Gastrocnemius medialis (tissue), 4 donors: ENCODE data around the gene SMG6. TPM values are rescaled to one million over a fixed set of nuclear protein-coding genes. Genes with fewer than 3 reads are reported as not detected.

Experiments
- ATAC-seq, 2 donors: fragments of 150-250 bp; one replicate each; pipeline ENCODE4 v1.9.1; 2016
- DNase-seq, 2 donors: peaks; one replicate each; pipeline ENCODE4 v3.0.0-alpha.2; 2019
- H3K27ac ChIP-seq, 4 donors: fragments of 200-600 bp; sonication (generic); 1 replicate in 1 of 4; 2 replicates in 3 of 4; pipeline ENCODE4 v1.5.1; 2016 to 2018; ENCODE audit warnings: mild to moderate bottlenecking in 2 of 4, moderate library complexity in 1 of 4
- H3K27me3 ChIP-seq, 3 donors: fragments of 200-600 bp; sonication (generic) in 2 of 3; 1 replicate in 1 of 3; 2 replicates in 2 of 3; pipeline versions ENCODE4 v1.5.1 to v1.6.0; 2016 to 2019; ENCODE audit warnings: mild to moderate bottlenecking in 1 of 3, moderate library complexity in 1 of 3
- H3K36me3 ChIP-seq, 2 donors: fragments of 200-600 bp; sonication (generic) in 1 of 2; one replicate each; pipeline ENCODE4 v1.5.1; 2017 to 2018
- H3K4me1 ChIP-seq, 2 donors: fragments of 200-600 bp; sonication (generic) in 1 of 2; one replicate each; pipeline ENCODE4 v1.5.1; 2016 to 2017; ENCODE audit warnings: mild to moderate bottlenecking in 2 of 2
- H3K4me3 ChIP-seq, 4 donors: fragments of 200-600 bp; sonication (generic) in 3 of 4; 1 replicate in 1 of 4; 2 replicates in 3 of 4; pipeline ENCODE4 v1.5.1; 2016 to 2019; ENCODE audit warnings: mild to moderate bottlenecking in 2 of 4
- H3K9me3 ChIP-seq, 3 donors: fragments of 200-600 bp; sonication (generic) in 2 of 3; 1 replicate in 1 of 3; 2 replicates in 2 of 3; pipeline ENCODE4 v1.5.1; 2016 to 2019
- POLR2A ChIP-seq, 2 donors: fragments of 450-650 bp; IDR thresholded peaks; one replicate each; pipeline ENCODE4 v1.6.1; 2017; ENCODE audit warnings: antibody characterized with exemption in 2 of 2, mild to moderate bottlenecking in 2 of 2, moderate library complexity in 2 of 2
- in situ Hi-C, 4 donors: fragments of 200-750 bp; cut with MboI; loops; one replicate each; pipeline versions ENCODE4 v1.15.0 to v1.8.0; 2017; ENCODE audit warnings: low sequenced_read_pairs in 4 of 4
- intact Hi-C: fragments of 100-400 bp; cut with DNase I; formaldehyde crosslinking; loops from one replicate; pipeline ENCODE4 v1.15.1; 2023; ENCODE audit warnings: low total_unique reads
- total RNA-seq, 4 donors: library from RNA; depleted of rRNA; stranded (reverse); fragments of >200 nt; gene quantifications; one replicate each; pipeline versions ENCODE4 v1.1.0 to v1.2.3, GENCODE V29; 2016
- TF ChIP-seq, protein P1 (sequence below), 5 experiments: fragments of 450-650 bp in 3 of 5; fragments of 200-600 bp in 2 of 5; sonication (generic) in 2 of 5; IDR thresholded peaks in 4 of 5; conservative IDR thresholded peaks in 1 of 5; 1 replicate in 4 of 5; 2 replicates in 1 of 5; pipeline ENCODE4 v1.5.1; 2016 to 2019; ENCODE audit warnings: antibody characterized with exemption in 5 of 5, mild to moderate bottlenecking in 3 of 5, moderate library complexity in 3 of 5

SMG6 gene
- total RNA-seq, 4 donors from 2014 or later, result 20.5 to 27.8 (median 23.0) TPM

DNA sequence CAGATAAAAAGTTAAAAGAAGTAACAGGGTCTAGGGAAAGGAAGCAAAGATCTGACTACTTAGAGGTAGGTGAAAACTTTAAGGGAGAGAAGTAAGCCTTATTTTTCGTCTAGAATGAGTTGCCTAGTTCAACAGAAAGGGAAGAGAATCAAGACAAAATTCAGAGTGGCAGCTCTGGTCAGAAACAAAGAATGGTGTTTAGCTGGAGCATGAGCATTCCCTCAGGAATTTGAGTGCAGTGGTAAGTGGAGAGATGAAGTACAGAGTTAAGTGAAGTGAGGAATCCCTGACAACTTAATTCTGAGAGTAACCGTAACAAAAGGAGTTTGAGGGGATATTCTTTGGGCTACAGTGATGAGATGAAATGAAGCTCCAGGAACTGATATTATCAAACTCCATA lies 11.5 kb downstream of the SMG6 start:
- peaks cover 0 to 83% of the 10 kb centered on the region in 2 donors for H3K36me3 ChIP-seq
- no peak overlapping the region for H3K4me3 ChIP-seq
- in situ Hi-C loops, result loop anchor here in 1 of 4 donors (25.0 kb wide), 1 partner anchor 405 kb away; no protein-coding TSS in a partner anchor
- no peaks in the 10 kb centered on the region for H3K4me1 ChIP-seq
- H3K27me3 ChIP-seq, result no peaks in the 10 kb centered on the region
- intact Hi-C loops, result no loop called here
- H3K9me3 ChIP-seq, result no peaks in the 10 kb centered on the region
- H3K27ac ChIP-seq, result no peak overlapping the region
- TF ChIP-seq POLR2A (IDR thresholded peaks at IDR 0.05), result no peak
- TF ChIP-seq, protein P1, sequence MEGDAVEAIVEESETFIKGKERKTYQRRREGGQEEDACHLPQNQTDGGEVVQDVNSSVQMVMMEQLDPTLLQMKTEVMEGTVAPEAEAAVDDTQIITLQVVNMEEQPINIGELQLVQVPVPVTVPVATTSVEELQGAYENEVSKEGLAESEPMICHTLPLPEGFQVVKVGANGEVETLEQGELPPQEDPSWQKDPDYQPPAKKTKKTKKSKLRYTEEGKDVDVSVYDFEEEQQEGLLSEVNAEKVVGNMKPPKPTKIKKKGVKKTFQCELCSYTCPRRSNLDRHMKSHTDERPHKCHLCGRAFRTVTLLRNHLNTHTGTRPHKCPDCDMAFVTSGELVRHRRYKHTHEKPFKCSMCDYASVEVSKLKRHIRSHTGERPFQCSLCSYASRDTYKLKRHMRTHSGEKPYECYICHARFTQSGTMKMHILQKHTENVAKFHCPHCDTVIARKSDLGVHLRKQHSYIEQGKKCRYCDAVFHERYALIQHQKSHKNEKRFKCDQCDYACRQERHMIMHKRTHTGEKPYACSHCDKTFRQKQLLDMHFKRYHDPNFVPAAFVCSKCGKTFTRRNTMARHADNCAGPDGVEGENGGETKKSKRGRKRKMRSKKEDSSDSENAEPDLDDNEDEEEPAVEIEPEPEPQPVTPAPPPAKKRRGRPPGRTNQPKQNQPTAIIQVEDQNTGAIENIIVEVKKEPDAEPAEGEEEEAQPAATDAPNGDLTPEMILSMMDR (IDR thresholded peaks at IDR 0.05 in 4 of 5, conservative IDR thresholded peaks at IDR 0.05 in 1 of 5), result no peak
- ATAC-seq (no peak), DNase-seq (no peak)

DNA sequence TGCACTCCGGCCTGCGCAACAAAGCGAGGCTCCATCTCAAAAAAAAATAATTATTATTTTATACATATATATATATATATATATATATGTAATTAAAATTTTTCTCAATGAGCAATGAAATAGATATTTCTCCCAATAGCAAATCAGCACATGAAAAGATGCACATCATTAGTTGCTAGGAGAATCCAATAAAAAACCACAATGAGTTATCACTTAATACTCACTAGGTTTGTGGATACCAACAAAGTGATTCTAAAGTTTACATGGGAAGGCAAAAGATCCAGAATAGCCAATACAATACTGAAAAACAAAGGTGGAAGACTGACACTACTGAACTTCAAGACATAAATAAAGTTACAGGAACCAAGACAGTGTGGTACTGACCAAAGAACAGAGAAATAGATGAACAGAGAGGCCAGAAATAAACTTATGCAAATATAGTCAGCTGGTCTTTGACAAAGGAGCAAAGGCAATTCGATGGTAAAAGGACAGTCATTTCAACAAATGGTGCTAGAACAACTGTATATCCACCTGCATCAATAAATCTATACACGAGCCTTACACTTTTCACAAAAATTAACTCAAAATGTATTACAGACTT lies 13.6 kb downstream of the SMG6 start:
- Histone ChIP-seq H3K9me3 (no peaks in the 10 kb centered on the region), H3K36me3 (peaks cover 2 to 66% of the 10 kb centered on the region in 2 donors), H3K27me3 (no peaks in the 10 kb centered on the region), H3K4me3 (no peak overlapping the region), H3K4me1 (no peaks in the 10 kb centered on the region), H3K27ac (no peak overlapping the region)
- ATAC-seq, result no peak
- DNase-seq, result no peak
- TF ChIP-seq, protein P1 (IDR thresholded peaks at IDR 0.05 in 4 of 5, conservative IDR thresholded peaks at IDR 0.05 in 1 of 5), result no peak
- TF ChIP-seq POLR2A (IDR thresholded peaks at IDR 0.05), result no peak
- intact Hi-C loops (loop anchor here (10.0 kb wide), 1 partner anchor 385 kb away; no protein-coding TSS in a partner anchor), in situ Hi-C loops (loop anchor here in 1 of 4 donors (25.0 kb wide), 1 partner anchor 403 kb away; no protein-coding TSS in a partner anchor)

DNA sequence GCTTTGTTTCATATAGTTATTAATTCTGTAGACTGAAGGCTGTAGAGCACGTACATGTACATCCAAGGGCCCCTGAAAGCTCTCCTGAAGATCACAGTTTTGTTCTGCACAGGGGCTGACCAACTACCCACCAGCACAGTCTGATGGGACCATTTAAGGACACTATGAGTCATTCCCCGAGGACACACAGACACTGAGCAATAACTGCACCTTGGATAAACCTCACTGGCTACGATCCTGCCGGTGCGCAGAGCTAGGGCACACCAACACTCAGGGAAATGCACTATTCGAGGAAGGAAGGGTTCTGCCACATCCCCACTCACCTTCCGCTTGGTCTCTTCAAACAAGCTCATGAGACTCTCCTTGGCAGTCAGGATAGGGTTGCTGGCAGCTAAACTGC lies 20.3 kb downstream of the SMG6 start:
- DNase-seq (no peak), ATAC-seq (peak in 1 of 2 donors; percentile 35)
- H3K9me3 ChIP-seq, result no peaks in the 10 kb centered on the region
- intact Hi-C loops, result loop anchor here (10.0 kb wide), 1 partner anchor 379 kb away; no protein-coding TSS in a partner anchor
- in situ Hi-C loops, result loop anchor here in 1 of 4 donors (25.0 kb wide), 1 partner anchor 396 kb away; no protein-coding TSS in a partner anchor
- no peaks in the 10 kb centered on the region for H3K27me3 ChIP-seq
- no peak overlapping the region for H3K4me3 ChIP-seq
- no peak overlapping the region for H3K27ac ChIP-seq
- peaks cover 2 to 60% of the 10 kb centered on the region in 2 donors for H3K36me3 ChIP-seq
- TF ChIP-seq, protein P1 (IDR thresholded peaks at IDR 0.05 in 4 of 5, conservative IDR thresholded peaks at IDR 0.05 in 1 of 5), result no peak
- TF ChIP-seq POLR2A (IDR thresholded peaks at IDR 0.05), result no peak
- no peaks in the 10 kb centered on the region for H3K4me1 ChIP-seq

DNA sequence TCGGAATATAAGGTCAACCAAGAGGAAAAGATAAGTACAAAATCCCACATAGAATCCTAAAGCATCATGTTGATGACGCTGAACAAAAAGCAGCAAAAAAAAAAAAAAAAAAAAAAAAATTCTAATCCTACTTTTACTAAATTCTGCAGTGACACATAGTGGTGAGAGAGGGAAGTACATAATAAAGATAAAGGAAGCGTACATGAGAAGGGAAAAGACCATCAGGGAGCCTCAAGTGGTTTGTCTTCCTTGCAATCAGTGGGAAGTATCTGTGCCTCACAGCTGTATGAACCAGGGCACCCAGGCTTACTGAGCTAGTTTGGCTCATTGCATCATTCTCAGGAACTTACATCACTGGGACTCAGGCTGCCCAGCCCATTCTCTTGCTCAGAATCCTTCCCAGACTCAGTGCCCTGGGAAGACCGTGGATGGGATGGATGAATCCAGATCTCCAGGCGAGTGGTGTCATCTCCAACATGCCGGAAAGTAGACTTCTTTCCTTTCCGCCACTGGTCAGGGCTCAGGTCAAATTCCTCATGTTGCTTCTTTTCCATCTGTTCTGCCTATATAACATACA lies 21.2 kb downstream of the SMG6 start:
- H3K9me3 ChIP-seq, result no peaks in the 10 kb centered on the region
- H3K4me3 ChIP-seq, result no peak overlapping the region
- ATAC-seq, result peak; percentile 52 to 62
- no peak for DNase-seq
- in situ Hi-C loops (loop anchor here in 1 of 4 donors (25.0 kb wide), 1 partner anchor 395 kb away; no protein-coding TSS in a partner anchor), intact Hi-C loops (loop anchor here (10.0 kb wide), 1 partner anchor 378 kb away; no protein-coding TSS in a partner anchor)
- H3K36me3 ChIP-seq, result peaks cover 2 to 62% of the 10 kb centered on the region in 2 donors
- TF ChIP-seq POLR2A (IDR thresholded peaks at IDR 0.05), result no peak
- TF ChIP-seq, protein P1 (IDR thresholded peaks at IDR 0.05 in 4 of 5, conservative IDR thresholded peaks at IDR 0.05 in 1 of 5), result peak in 4 of 5 experiments; percentile 42 to 59 (median 50)
- no peak overlapping the region for H3K27ac ChIP-seq
- H3K27me3 ChIP-seq, result no peaks in the 10 kb centered on the region
- H3K4me1 ChIP-seq, result no peaks in the 10 kb centered on the region
